HS-27A (cell line): ENCODE measurements around the gene MTURN.
A peak's percentile ranks its signal among the peaks of the same experiment; 100 is the strongest.

Source experiments
- DNase-seq: peaks from one replicate; pipeline ENCODE4 v3.0.0-alpha.2; 2012; ENCODE audit warnings: low read depth, missing footprints

MTURN gene

GRCh38 chr7:30136117-30136731, 1.4 kb downstream of the MTURN start:
- DNase-seq = no peak

- DNase-seq = no peak
Observed at GRCh38 chr7:30136743-30137485, 2.1 kb downstream of the MTURN start.

GRCh38 chr7:30139836-30140384, 5.1 kb downstream of the MTURN start:
- no peak for DNase-seq

DNA sequence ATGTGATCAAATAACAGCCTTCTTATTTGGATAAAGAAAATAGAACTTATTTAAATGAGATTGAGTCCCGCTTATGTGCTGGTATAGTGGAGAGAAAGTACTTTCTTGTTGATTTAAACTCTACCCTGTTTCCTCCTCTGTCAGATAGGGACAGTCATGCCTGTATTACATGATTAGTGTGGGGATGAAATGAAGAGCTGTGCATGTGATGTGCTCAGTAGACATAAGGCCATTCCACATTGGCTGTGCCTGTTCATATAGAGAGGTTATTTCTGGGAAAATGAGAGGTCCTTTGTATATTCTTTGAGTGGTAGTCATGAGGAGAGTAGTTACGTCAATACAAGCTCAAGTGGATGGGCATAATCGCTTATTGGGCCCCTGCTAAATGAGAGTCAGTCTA, 5.7 kb downstream of the MTURN start:
- DNase-seq = no peak

- peak; percentile 69 for DNase-seq
Observed at GRCh38 chr7:30142710-30143109, 7.9 kb downstream of the MTURN start.

GRCh38 chr7:30143748-30144251, 9.0 kb downstream of the MTURN start:
- no peak for DNase-seq

GRCh38 chr7:30144657-30145306, 10.0 kb downstream of the MTURN start:
- DNase-seq = no peak

DNA sequence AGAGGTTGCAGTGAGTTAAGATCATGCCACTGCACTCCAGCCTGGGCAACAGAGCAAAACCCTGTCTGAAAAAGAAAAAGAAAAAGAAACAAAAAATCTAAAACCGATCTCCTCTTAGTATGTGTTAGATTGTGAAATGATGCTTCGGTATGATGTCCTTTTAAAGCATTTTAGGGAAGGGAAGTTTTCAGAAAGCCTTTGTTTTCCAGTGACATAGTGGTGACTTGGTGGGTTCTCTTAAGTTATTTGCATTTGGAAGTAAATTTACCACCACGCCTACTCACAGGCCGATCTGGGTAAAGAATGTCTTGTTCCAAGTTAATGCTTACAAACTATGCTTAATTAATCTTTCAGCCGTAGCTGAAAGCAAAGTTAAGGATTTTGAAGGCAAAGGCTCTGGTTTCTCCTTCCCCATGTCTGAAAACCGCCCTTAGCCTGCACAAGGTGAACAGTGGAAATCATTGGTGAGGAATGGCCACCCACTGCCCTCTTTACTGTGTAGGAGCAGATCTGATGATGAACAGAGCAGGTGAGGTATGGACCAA, 10.7 kb downstream of the MTURN start:
- no peak for DNase-seq

DNA sequence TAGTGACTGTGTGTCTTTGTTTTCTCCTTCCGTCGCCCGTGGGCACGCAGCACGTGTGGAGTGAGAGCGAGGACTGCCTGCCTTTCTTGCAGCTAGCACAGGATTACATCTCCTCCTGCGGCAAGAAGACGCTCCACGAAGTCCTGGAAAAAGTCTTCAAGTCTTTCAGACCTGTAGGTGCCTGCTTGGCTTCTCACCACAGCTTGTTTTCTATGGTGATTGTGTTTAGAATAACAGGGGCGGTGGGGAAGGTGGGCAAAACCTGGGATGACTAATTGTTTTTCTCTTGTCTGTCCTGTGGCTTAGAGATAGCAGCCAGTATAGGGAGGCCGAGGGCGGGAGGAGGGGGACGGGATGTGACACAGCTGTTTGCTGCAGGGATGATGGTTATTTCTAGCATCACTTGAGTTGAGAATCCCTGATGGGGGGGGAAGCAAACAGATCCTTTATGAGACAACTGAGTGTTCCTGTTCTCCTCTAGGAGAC, 11.4 kb downstream of the MTURN start:
- DNase-seq = no peak

- no peak for DNase-seq
Observed at GRCh38 chr7:30147223-30147622, 12.4 kb downstream of the MTURN start.

- DNase-seq = no peak
Observed at GRCh38 chr7:30147785-30148184, 13.0 kb downstream of the MTURN start.

GRCh38 chr7:30148426-30148825, 13.6 kb downstream of the MTURN start:
- DNase-seq = no peak

- no peak for DNase-seq
Observed at GRCh38 chr7:30148951-30149459, 14.2 kb downstream of the MTURN start.

DNA sequence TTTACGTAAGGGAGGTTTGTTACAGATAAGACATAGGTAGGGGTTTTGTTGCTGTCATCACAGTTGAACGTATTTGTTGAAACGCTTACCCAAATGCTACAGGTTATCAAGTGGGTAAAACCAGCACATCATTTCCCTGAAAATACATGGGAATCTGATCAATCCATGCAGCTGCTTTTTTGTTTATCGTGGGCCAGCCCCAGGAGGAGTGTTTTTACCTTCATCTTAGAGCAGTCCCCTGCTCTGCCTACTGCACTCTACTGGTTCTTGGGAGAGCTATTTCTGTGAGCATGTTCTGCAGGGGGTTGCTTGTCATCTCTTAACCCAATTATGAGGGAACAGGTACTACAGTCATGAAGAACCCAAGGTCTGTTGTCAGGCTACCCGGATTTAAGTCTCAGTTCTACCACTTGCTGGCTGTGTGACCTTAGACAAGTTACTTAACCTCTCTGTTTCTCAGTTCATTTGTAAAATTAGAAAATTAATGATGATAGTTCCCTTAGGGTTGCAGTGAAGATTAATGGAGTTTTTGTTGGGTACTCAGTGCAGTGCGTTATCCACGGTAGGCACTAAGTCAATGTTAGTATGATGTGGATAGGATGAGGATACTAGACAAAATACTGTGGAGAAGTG, 15.0 kb downstream of the MTURN start:
- no peak for DNase-seq

- no peak for DNase-seq
Observed at GRCh38 chr7:30150711-30151110, 15.9 kb downstream of the MTURN start.

- no peak for DNase-seq
Observed at GRCh38 chr7:30154111-30154587, 19.4 kb downstream of the MTURN start.

DNA sequence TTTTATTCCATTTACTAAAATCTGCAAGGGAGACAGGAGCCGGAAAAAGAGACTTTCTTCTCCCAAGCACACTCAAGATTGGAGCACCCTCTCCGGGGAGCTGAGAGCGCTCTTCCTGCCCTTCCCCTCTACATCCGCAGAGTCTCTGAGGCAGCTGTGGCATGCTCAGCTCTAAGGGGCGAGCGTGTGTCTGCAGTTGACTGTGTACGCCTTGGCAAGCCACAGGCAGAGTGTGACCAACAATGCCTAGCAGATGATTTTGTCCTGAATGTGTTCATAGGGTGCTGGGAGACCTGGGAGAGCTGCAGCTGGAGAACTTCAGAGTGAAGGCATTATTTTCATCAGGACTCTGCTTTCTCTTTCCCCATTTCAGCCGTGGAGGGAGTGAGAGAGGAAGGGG, 20.7 kb downstream of the MTURN start:
- no peak for DNase-seq

DNA sequence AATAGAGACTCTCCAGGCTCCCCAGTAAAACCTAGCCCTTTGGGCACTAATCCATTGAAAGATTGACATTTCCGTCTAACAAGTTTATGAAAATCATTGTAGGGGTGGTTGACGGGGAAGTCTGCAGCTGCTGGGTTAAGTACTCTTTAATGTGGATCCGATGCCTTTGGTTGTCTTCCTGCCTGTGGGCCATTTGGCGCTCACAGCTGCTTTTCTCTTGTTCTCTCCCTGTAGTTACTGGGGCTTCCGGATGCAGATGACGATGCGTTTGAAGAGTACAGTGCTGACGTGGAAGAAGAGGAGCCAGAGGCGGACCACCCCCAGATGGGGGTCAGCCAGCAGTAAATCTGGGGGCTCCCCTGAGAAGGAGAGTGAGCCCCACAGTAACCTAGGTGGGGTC, 22.4 kb downstream of the MTURN start:
- DNase-seq = no peak

DNA sequence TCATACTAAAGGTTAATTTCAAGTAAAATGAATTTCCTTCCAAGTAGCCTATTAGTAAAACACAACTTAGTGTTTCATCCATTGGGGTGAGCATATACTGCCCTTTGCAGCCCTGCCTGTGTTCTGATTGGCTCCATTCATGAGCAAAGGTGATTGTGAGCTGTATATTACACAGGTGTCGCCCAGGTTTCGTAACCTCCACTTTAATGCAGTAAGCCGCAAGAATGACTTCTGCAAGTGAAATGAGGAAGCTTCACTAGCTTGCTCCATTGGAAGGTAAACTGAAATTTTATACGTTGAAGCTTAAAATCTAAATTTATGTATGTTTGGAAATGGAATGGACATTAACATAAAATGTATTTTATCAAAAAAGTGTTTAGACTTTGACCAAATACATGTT, 24.4 kb downstream of the MTURN start:
- no peak for DNase-seq

- no peak for DNase-seq
Observed at GRCh38 chr7:30159698-30160143, 24.9 kb downstream of the MTURN start.

GRCh38 chr7:30160329-30160728, 25.5 kb downstream of the MTURN start:
- DNase-seq = no peak
